ENCODE results near the gene GJA1.

The GJA1 gene

DNA sequence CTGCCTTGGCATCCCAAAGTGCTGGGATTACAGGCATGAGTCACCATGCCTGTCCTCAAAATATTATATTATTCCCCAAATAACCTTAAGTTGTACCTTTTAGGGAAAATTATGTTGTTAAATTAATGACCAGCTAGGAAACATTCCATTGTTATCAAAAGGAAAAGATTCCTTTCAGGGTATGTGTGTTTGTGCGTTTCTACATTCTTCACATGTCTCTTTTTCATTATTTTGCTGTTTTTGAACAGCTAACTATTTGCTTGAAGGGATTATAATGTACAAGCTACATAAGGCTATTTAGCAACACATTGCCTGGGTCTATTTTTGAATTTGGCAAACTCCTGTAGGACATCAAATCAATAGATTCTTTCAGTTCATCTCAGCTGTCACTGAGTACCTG is 57.1 kb downstream of the GJA1 start:
- DNase-seq = no peak

DNA sequence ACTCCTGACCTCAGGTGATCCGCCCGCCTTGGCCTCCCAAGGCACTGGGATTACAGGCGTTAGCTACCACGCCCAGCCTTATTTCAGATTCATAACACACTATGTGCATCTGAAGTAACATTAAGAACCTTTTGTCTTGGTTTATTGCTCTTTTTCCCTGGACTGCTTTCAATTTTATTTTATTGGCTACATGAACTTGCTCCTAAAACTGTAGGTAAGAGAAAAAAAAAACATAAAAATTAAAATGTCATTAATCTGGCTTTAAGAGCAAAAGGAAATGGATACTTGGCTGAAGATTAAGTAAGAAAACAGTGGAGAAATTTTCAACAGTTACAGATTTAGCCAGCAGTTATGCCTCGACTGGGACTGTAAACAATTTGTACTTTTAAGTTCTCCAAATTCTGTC is 62.5 kb downstream of the GJA1 start:
- DNase-seq = no peak

DNA sequence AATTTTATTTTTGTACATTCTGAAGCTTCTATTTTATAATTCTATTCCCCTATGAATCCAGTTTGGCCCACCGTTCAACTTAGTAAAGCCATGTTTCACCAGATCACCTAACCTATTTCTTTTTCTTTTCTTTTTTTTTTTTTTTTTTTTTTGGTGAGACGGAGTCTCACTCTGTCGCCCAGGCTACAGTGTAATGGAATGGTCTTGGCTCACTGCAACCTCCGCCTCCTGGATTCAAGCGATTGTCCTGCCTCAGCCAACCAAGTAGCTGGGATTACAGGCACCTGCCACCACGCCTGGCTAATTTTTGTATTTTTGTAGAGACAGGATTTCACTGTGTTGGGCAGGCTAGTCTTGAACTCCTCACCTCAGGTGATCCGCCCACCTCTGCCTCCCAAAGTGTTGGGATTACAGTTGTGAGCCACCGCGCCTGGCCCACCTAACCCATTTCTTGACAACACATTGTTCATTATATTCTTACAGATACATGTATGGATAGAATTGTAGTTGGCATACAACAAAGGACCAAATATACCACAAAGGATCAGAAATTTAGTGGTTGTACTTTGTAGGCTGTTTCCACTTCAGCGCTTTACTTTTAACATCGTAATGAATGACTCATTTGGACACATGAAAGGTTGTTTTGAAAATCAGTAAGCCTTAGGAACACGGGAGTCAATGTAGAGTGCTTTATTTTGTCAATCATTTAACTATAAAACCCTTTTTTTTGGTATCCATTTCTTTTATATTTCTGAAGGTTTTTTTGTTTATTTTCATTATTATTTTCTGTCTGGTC is 63.2 kb downstream of the GJA1 start:
- DNase-seq = no peak

Measured in activated effector memory CD4-positive, alpha-beta T cell treated with anti-CD3 and anti-CD28 coated beads, Interleukin-2, amount 50 U/mL, for 16 hours (primary cell).